HEK293 (cell line): Measurements from ENCODE around the gene HPSE2.

Experiments
- CTCF ChIA-PET: fragments of 350-600 bp; formaldehyde crosslinking; extraction: SDS; loops from one replicate; lab custom pipeline; 2021; ENCODE audit warnings: antibody characterized with exemption; lab: Yijun Ruan, JAX
- POLR2A ChIA-PET: fragments of 300-600 bp; formaldehyde crosslinking; extraction: SDS; loops from one replicate; lab custom pipeline; 2020; ENCODE audit warnings: antibody characterized with exemption, inconsistent platforms; lab: Yijun Ruan, JAX
- H3K27ac ChIP-seq: fragments of 200-500 bp; sonication (Bioruptor generic); 2 replicates; pipeline ENCODE4 v1.5.1; 2014; ENCODE audit warnings: low read depth, low read length, control low read depth, inconsistent platforms; ENCODE audit errors: extremely low read depth
- H3K36me3 ChIP-seq, 2 experiments: fragments of 200-500 bp in 1 of 2; sonication (Bioruptor generic) in 1 of 2; 1 replicate in 1 of 2; 2 replicates in 1 of 2; pipeline ENCODE4 v1.5.1; 2014 to 2017; ENCODE audit warnings: inconsistent platforms in 2 of 2, low read length in 2 of 2; ENCODE audit not compliant: control insufficient read depth in 2 of 2, insufficient read depth in 1 of 2
- H3K4me1 ChIP-seq: fragments of 200-500 bp; sonication (Bioruptor generic); 2 replicates; pipeline ENCODE4 v1.5.1; 2014; ENCODE audit warnings: mild to moderate bottlenecking, low read length, inconsistent platforms; ENCODE audit not compliant: control insufficient read depth, insufficient read depth
- H3K4me3 ChIP-seq: 2 replicates; pipeline ENCODE4 v1.5.1; 2011; ENCODE audit warnings: low read depth, mild to moderate bottlenecking, control low read depth, low read length, moderate library complexity
- H3K9me3 ChIP-seq: fragments of 200-500 bp; sonication (Bioruptor generic); 2 replicates; pipeline ENCODE4 v1.5.1; 2014; ENCODE audit warnings: low read depth, low read length, inconsistent platforms; ENCODE audit not compliant: control insufficient read depth, insufficient read depth
- KLF10 ChIP-seq: fragments of 450-650 bp; IDR thresholded peaks from 2 replicates; pipeline ENCODE4 v1.5.1; 2018; ENCODE audit warnings: missing biosample characterization, mild to moderate bottlenecking, missing genetic modification characterization
- OVOL3 ChIP-seq: fragments of 450-650 bp; formaldehyde crosslinking; IDR thresholded peaks from 2 replicates; pipeline ENCODE4 v1.5.1; 2016; ENCODE audit warnings: missing biosample characterization, missing genetic modification characterization
- PRDM6 ChIP-seq: fragments of 450-650 bp; formaldehyde crosslinking; IDR thresholded peaks from 2 replicates; pipeline ENCODE4 v1.5.1; 2017; ENCODE audit warnings: missing biosample characterization, missing genetic modification characterization
- REPIN1 ChIP-seq: fragments of 450-650 bp; formaldehyde crosslinking; IDR thresholded peaks from 2 replicates; pipeline ENCODE4 v1.5.1; 2017; ENCODE audit warnings: missing biosample characterization, missing genetic modification characterization, low read depth
- SETDB1 ChIP-seq: IDR thresholded peaks from one replicate; pipeline ENCODE4 v1.6.1; 2017; ENCODE audit warnings: mild to moderate bottlenecking, low read length, moderate library complexity, mixed read lengths; ENCODE audit not compliant: insufficient read length
- ZNF133 ChIP-seq: fragments of 450-650 bp; formaldehyde crosslinking; IDR thresholded peaks from 2 replicates; pipeline ENCODE4 v1.5.1; 2016; ENCODE audit warnings: missing biosample characterization, missing genetic modification characterization
- ZNF148 ChIP-seq: fragments of 450-650 bp; formaldehyde crosslinking; IDR thresholded peaks from 2 replicates; pipeline ENCODE4 v1.5.0; 2017; ENCODE audit warnings: missing biosample characterization, missing genetic modification characterization, borderline replicate concordance
- ZNF221 ChIP-seq: fragments of 450-650 bp; formaldehyde crosslinking; IDR thresholded peaks from 2 replicates; pipeline ENCODE4 v1.5.1; 2017; ENCODE audit warnings: missing biosample characterization, missing genetic modification characterization, borderline replicate concordance
- ZNF274 ChIP-seq, 2 experiments: fragments of 200-500 bp in 1 of 2; fragments of 450-650 bp in 1 of 2; sonication (Bioruptor generic) in 1 of 2; formaldehyde crosslinking in 1 of 2; IDR thresholded peaks; 2 replicates each; pipeline versions ENCODE4 v1.5.1 to v1.6.1; 2014 to 2016; ENCODE audit warnings: borderline replicate concordance in 1 of 2, inconsistent platforms in 1 of 2, low read length in 1 of 2, missing biosample characterization in 1 of 2, missing genetic modification characterization in 1 of 2
- ZNF423 ChIP-seq: fragments of 450-650 bp; formaldehyde crosslinking; IDR thresholded peaks from 2 replicates; pipeline ENCODE4 v1.5.1; 2016; ENCODE audit warnings: missing biosample characterization, missing genetic modification characterization
- ZNF544 ChIP-seq: fragments of 450-650 bp; formaldehyde crosslinking; IDR thresholded peaks from 2 replicates; pipeline ENCODE4 v1.5.0; 2017; ENCODE audit warnings: missing biosample characterization, missing genetic modification characterization
- ZNF621 ChIP-seq: fragments of 450-650 bp; formaldehyde crosslinking; IDR thresholded peaks from 2 replicates; pipeline ENCODE4 v1.5.1; 2017; ENCODE audit warnings: missing biosample characterization, missing genetic modification characterization
- ZSCAN4 ChIP-seq: fragments of 450-650 bp; formaldehyde crosslinking; IDR thresholded peaks from 2 replicates; pipeline ENCODE4 v1.5.1; 2017; ENCODE audit warnings: missing biosample characterization, missing genetic modification characterization
- ZSCAN5A ChIP-seq: fragments of 450-650 bp; formaldehyde crosslinking; IDR thresholded peaks from 2 replicates; pipeline ENCODE4 v1.5.1; 2016; ENCODE audit warnings: missing biosample characterization, missing genetic modification characterization
- ZXDB ChIP-seq: fragments of 450-650 bp; formaldehyde crosslinking; IDR thresholded peaks from 2 replicates; pipeline ENCODE4 v1.5.1; 2016; ENCODE audit warnings: missing biosample characterization, missing genetic modification characterization

The HPSE2 gene

GRCh38 chr10:98694014-98694413, 541.6 kb downstream of the HPSE2 start:
- no peak overlapping the region for H3K4me3 ChIP-seq
- no peak for TF ChIP-seq REPIN1
- no peak for TF ChIP-seq ZSCAN5A (tag by site-specific recombination)
- TF ChIP-seq ZNF133 (tag by site-specific recombination) = no peak
- no peaks in the 10 kb centered on the region for H3K4me1 ChIP-seq
- CTCF ChIA-PET = no interaction called here
- H3K36me3 ChIP-seq = no peaks in the 10 kb centered on the region
- no peak overlapping the region for H3K27ac ChIP-seq
- no peaks in the 10 kb centered on the region for H3K9me3 ChIP-seq
- POLR2A ChIA-PET = no interaction called here

GRCh38 chr10:98687685-98688084, 548.0 kb downstream of the HPSE2 start:
- no peak overlapping the region for H3K27ac ChIP-seq
- TF ChIP-seq SETDB1 (peak; percentile 70), ZNF274 (IDR thresholded peaks at IDR 0.05; ENCODE audit: low read length) (no peak), ZNF274 (tag by site-specific recombination; IDR thresholded peaks at IDR 0.05; ENCODE audit: borderline replicate concordance) (no peak)
- no peaks in the 10 kb centered on the region for H3K4me1 ChIP-seq
- POLR2A ChIA-PET = no interaction called here
- peaks cover 2% of the 10 kb centered on the region; the same call in 1 of the 2 replicates for H3K9me3 ChIP-seq
- no peaks in the 10 kb centered on the region for H3K36me3 ChIP-seq
- H3K4me3 ChIP-seq = no peak overlapping the region
- CTCF ChIA-PET = no interaction called here

- H3K4me1 ChIP-seq = no peaks in the 10 kb centered on the region
- peaks cover 2% of the 10 kb centered on the region; the same call in 1 of the 2 replicates for H3K9me3 ChIP-seq
- no peaks in the 10 kb centered on the region for H3K36me3 ChIP-seq
- H3K27ac ChIP-seq = no peak overlapping the region
- H3K4me3 ChIP-seq = no peak overlapping the region
- no peak for TF ChIP-seq ZNF423 (tag by site-specific recombination)
- TF ChIP-seq ZNF221 (tag by site-specific recombination) = no peak
- POLR2A ChIA-PET = no interaction called here
- CTCF ChIA-PET = no interaction called here
These were observed 551.4 kb downstream of the HPSE2 start for GRCh38 chr10:98684019-98684899.

GRCh38 chr10:98676895-98677294, 558.8 kb downstream of the HPSE2 start:
- Histone ChIP-seq H3K4me1 (no peaks in the 10 kb centered on the region), H3K36me3 (no peaks in the 10 kb centered on the region), H3K27ac (no peak overlapping the region), H3K9me3 (no peaks in the 10 kb centered on the region), H3K4me3 (no peak overlapping the region)
- ChIA-PET CTCF (interaction anchor here (0.6 kb wide), 1 partner anchor 55 kb away, joined by 5 read pairs; no protein-coding TSS in a partner anchor), POLR2A (no interaction called here)
- TF ChIP-seq KLF10 (no peak), ZXDB (tag by site-specific recombination) (no peak), ZNF148 (tag by site-specific recombination) (no peak), PRDM6 (tag by site-specific recombination) (no peak), ZNF621 (tag by site-specific recombination) (no peak), ZNF544 (tag by site-specific recombination) (no peak), ZSCAN4 (no peak), OVOL3 (tag by site-specific recombination) (no peak)
